Measurements from ENCODE around the gene VTCN1.
"Not testable (repeated sequence)": the region's sequence is repeated elsewhere in the genome, so short reads cannot be mapped to it uniquely, and the experiment has no call there.

The VTCN1 gene

DNA sequence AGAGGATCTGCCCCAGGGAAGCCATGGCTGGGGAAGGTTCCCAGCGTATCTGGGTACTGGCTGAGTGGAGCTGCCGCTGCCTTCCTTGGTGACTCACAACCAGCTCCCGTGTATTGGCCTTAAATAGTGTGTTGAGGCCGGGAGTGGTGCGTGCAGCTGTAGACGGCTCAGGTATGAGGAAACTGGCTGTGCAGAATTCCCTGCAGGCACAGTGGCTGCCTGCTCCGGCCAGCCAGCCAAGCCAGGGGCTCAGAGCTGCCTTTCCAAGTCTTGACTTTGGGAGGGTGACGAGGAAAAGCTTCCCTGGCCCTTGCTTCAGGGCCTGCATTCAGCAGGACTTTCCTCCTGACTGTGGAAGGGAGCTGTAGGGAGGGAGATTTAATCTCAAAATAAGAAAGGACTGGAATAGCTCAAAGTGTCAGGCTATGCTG is at the start of gene VTCN1:
Gene VTCN1, minus strand, starts transcription at position 97 of the 431 bp plus-strand sequence. Its CDS starts 72 bp downstream, at position 25.
- no peak within 1 kb of the TSS for H3K4me2 ChIP-seq (ENCODE audit: low read depth, low read length)
- no peak within 1 kb of the TSS for H3K9ac ChIP-seq (ENCODE audit: low read length)
- no peaks in the 10 kb centered on the region for H3K4me1 ChIP-seq (ENCODE audit: low read length)
- H3F3A ChIP-seq (ENCODE audit: insufficient read depth, low read length) = no peaks in the 10 kb centered on the region
- no peak for DNase-seq
- H3K9me2 ChIP-seq (replicated peaks; ENCODE audit: insufficient read depth, low read length) = no peaks in the 10 kb centered on the region
- no peak within 1 kb of the TSS for H3K4me3 ChIP-seq (ENCODE audit: low read length)
- no peak within 1 kb of the TSS for H2AFZ ChIP-seq (ENCODE audit: low read length)
- H3K9me3 ChIP-seq (replicated peaks; ENCODE audit: insufficient read depth, low read length) = no peaks in the 10 kb centered on the region
- H3K79me2 ChIP-seq (ENCODE audit: low read length) = no peaks in the 10 kb centered on the region
- no peaks in the 10 kb centered on the region for H4K20me1 ChIP-seq (ENCODE audit: insufficient read depth, low read length)
- H3K27ac ChIP-seq (ENCODE audit: low read length) = no peak within 1 kb of the TSS
- no peaks in the 10 kb centered on the region for H3K27me3 ChIP-seq (replicated peaks; ENCODE audit: insufficient read depth, low read length)
- no peaks in the 10 kb centered on the region for H3K36me3 ChIP-seq (replicated peaks; ENCODE audit: insufficient read depth, low read length)
- TF ChIP-seq EZH2phosphoT487 (IDR thresholded peaks at IDR 0.05; ENCODE audit: low read length) (no peak), CTCF (IDR thresholded peaks at IDR 0.05; ENCODE audit: low read length) (no peak), EZH2 (optimal IDR thresholded peaks at IDR 0.05; ENCODE audit: low read depth, low read length) (no peak)

DNA sequence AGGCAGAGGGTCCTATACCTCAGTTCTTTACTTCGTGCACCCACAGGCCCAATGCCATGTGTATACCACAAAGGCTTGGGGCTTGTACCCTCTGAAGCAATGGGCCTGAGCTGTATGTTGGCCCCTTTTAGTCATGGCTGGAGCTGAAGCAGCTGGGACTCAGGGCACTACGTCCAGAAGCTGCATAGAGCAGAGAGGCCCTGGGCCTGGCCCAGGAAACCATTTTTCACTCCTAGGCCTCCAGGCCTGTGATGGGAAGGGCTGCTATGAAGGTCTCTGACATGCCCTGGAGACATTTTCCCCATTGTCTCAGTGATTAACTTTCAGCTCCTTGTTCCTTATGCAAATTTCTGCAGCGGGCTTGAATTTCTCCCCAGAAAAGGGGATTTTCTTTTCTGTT is 48.1 kb upstream of the VTCN1 start:
- Histone ChIP-seq H3K36me3 (replicated peaks; ENCODE audit: insufficient read depth, low read length) (no peaks in the 10 kb centered on the region), H3F3A (ENCODE audit: insufficient read depth, low read length) (peaks cover 12% of the 10 kb centered on the region), H3K4me1 (ENCODE audit: low read length) (0 out of 2 replicates have a peak, but pooled peaks cover 4% of the 10 kb centered on the region), H3K27me3 (replicated peaks; ENCODE audit: insufficient read depth, low read length) (no peaks in the 10 kb centered on the region), H3K9me2 (replicated peaks; ENCODE audit: insufficient read depth, low read length) (no peaks in the 10 kb centered on the region), H3K79me2 (ENCODE audit: low read length) (no peaks in the 10 kb centered on the region), H3K4me3 (ENCODE audit: low read length) (no peak overlapping the region), H3K4me2 (ENCODE audit: low read depth, low read length) (no peak overlapping the region), H2AFZ (ENCODE audit: low read length) (no peak overlapping the region), H3K27ac (ENCODE audit: low read length) (no peak overlapping the region), H3K9me3 (replicated peaks; ENCODE audit: insufficient read depth, low read length) (no peaks in the 10 kb centered on the region), H3K9ac (ENCODE audit: low read length) (no peak overlapping the region), H4K20me1 (ENCODE audit: insufficient read depth, low read length) (no peaks in the 10 kb centered on the region)
- no peak for DNase-seq
- TF ChIP-seq CTCF (IDR thresholded peaks at IDR 0.05; ENCODE audit: low read length) = no peak
- no peak for TF ChIP-seq EZH2phosphoT487 (IDR thresholded peaks at IDR 0.05; ENCODE audit: low read length)

GRCh38 chr1:117258075-117258474 is 47.3 kb upstream of the VTCN1 start:
- not testable (repeated sequence) for H3K36me3 ChIP-seq (replicated peaks; ENCODE audit: insufficient read depth, low read length); H3K4me3 ChIP-seq (ENCODE audit: low read length); H2AFZ ChIP-seq (ENCODE audit: low read length); H3K9ac ChIP-seq (ENCODE audit: low read length); DNase-seq; H3K27ac ChIP-seq (ENCODE audit: low read length); H3K27me3 ChIP-seq (replicated peaks; ENCODE audit: insufficient read depth, low read length); H3K4me1 ChIP-seq (ENCODE audit: low read length); H3K4me2 ChIP-seq (ENCODE audit: low read depth, low read length); H3K9me2 ChIP-seq (replicated peaks; ENCODE audit: insufficient read depth, low read length); H3K9me3 ChIP-seq (replicated peaks; ENCODE audit: insufficient read depth, low read length); H3K79me2 ChIP-seq (ENCODE audit: low read length); H4K20me1 ChIP-seq (ENCODE audit: insufficient read depth, low read length)
- H3F3A ChIP-seq (ENCODE audit: insufficient read depth, low read length) = peaks cover 12% of the 10 kb centered on the region

DNA sequence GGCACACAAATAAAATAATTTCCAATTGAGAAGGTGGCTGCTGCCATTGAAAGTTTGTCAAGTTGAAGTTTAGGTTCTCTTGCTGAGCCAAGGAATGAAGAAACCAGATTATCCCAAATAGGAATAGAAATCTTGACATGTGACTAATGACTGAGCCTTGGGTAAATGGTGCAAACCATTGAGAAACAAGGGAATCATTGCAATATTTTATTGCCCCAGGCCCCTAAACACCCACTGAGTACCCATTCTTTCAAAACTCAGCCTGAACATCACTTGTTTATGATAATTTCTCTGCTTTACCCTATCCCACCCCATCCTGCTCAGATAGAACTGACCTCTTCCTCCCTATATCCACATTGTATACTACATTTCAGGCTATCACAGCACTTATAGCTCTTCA is 46.6 kb upstream of the VTCN1 start:
- H3K4me2 ChIP-seq (ENCODE audit: low read depth, low read length) = no peak overlapping the region
- no peaks in the 10 kb centered on the region for H3K79me2 ChIP-seq (ENCODE audit: low read length)
- no peak overlapping the region for H2AFZ ChIP-seq (ENCODE audit: low read length)
- H3K27ac ChIP-seq (ENCODE audit: low read length) = no peak overlapping the region
- no peaks in the 10 kb centered on the region for H3K36me3 ChIP-seq (replicated peaks; ENCODE audit: insufficient read depth, low read length)
- no peaks in the 10 kb centered on the region for H4K20me1 ChIP-seq (ENCODE audit: insufficient read depth, low read length)
- no peaks in the 10 kb centered on the region for H3K9me2 ChIP-seq (replicated peaks; ENCODE audit: insufficient read depth, low read length)
- no peak overlapping the region for H3K4me3 ChIP-seq (ENCODE audit: low read length)
- no peaks in the 10 kb centered on the region for H3K27me3 ChIP-seq (replicated peaks; ENCODE audit: insufficient read depth, low read length)
- 0 out of 2 replicates have a peak, but pooled peaks cover 4% of the 10 kb centered on the region for H3K4me1 ChIP-seq (ENCODE audit: low read length)
- DNase-seq = no peak
- H3K9ac ChIP-seq (ENCODE audit: low read length) = no peak overlapping the region
- H3K9me3 ChIP-seq (replicated peaks; ENCODE audit: insufficient read depth, low read length) = no peaks in the 10 kb centered on the region
- no peak for TF ChIP-seq CTCF (IDR thresholded peaks at IDR 0.05; ENCODE audit: low read length)
- TF ChIP-seq EZH2 (optimal IDR thresholded peaks at IDR 0.05; ENCODE audit: low read depth, low read length) = no peak
- no peak for TF ChIP-seq EZH2phosphoT487 (IDR thresholded peaks at IDR 0.05; ENCODE audit: low read length)
- H3F3A ChIP-seq (ENCODE audit: insufficient read depth, low read length) = peaks cover 12% of the 10 kb centered on the region
